NCI-H2227 treated with DMSO at 0.1 percent for 48 hours (cell line): ENCODE measurements around the gene DNM1.
"Not testable (repeated sequence)": the region's sequence is repeated elsewhere in the genome, so short reads cannot be mapped to it uniquely, and the experiment has no call there.

ENCODE experiments used
- DNase-seq: peaks from one replicate; lab custom pipeline; 2025; lab: John Stamatoyannopoulos, UW

The DNM1 gene

DNA sequence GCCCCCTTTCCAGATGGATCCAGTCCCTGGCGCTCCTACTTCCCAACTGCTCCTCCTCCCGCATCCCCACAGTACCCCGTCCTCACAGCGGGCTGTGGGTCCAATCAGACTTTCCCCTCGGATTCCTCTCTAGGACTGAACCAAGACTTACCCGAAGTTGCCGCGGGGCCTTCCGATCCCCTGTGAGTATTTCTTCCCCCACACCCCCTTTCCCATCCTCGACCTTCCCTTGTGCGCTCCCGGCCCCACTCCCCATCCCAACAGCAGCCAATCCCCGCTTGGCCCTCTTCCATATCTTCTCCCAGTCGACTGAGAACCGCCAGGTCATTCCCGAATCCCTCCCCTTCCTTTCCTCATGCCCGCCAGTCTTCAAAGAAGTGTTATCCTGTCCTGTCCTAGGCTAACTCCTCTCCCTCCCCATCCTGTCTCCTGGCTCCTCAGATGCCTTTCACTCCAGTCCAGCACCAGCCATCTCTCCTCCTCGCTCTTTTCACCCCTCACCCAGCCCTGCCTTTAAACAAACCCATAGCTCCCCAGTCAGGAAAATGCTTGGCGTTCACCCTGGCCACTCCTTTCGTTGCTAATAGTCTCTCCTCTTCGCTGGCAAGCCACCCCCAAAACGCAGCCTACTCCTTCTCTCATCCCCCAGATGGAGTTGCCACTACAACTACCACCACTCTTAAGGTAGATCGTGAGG is 73.5 kb downstream of the DNM1 start:
- peak; percentile 35 for DNase-seq

DNA sequence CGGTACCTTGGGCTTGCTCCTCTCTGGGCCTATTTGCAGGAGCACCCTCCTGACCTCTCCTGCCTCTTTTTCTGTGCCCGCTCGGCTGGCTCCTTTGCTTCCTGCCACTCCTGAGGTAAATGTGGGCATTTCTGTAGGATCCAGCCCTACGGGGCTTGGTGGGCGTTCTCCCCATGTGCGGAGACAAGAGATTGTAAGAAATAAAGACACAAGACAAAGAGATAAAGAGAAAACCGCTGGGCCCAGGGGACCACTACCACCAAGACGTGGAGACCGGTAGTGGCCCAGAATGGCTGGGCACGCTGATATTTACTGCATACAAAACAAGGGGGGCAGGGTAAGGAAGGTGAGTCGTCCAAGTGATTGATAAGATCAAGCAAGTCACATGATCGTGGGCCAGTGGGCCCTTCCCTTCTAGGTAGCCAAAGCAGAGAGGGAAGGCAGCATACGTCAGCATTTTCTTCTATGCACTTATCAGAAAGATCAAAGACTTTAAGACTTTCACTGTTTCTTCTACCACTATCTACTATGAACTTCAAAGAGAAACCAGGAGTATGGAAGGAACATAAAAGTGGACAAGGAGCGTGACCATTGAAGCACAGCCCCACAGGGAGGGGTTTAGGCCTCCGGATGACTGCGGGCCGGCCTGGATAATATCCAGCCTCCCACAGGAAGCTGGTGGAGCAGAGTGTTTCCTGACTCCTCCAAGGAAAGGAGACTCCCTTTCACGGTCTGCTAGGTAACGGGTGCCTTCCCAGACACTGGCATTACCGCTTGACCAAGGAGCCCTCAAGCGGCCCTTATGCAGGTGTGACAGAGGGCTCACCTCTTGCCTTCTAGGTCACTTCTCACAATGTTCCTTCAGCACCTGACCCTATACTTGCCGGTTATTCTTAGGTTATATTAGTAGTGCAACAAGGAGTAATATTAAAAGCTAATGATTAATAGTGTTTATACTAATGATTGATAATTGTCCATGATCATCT is 76.2 kb downstream of the DNM1 start:
- DNase-seq, result not testable (repeated sequence)

DNA sequence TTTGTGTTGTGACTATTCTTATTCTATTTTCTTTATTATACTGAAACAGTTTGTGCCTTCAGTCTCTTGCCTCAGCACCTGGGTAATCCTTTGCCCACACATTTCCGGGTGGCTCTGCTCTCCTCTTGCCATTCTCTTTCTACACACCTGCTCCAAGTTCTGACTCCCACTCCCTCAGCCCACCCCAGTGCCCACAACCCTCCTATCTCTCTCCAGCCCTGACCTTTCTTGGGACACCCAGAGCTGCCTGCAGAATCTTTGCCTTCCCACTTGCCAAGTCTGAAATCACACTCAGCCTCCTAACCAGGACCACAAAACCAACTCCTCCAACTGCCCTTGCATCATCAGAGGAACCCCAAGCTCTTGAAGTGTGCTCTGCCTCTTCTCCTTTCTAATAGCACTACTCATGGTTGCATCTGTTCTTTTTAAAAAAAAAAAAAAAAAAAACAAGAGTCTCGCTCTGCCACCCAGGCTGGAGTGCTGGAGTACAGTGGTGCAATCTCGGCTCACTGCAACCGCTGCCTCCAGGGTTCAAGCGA is 77.0 kb downstream of the DNM1 start:
- no peak for DNase-seq

DNA sequence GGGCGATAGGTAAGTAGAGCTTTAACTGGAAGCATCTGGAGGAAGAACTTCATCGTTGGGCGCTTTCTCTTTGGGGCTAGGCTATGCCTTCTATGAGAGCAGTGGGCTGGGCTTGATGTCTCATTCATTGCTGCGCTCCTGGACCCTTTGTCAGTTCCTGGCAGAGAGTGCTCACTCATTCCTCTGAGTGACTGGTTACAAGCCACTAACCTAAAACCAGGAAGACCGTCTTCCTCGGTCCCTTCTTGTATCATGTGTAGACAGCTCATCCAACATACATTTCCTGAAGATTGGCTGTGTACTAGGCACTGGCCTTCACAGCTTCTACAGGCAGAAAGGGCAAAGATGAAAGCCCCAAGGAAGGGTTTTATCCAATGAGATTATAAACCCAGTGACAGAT is 79.3 kb downstream of the DNM1 start:
- DNase-seq, result no peak

DNA sequence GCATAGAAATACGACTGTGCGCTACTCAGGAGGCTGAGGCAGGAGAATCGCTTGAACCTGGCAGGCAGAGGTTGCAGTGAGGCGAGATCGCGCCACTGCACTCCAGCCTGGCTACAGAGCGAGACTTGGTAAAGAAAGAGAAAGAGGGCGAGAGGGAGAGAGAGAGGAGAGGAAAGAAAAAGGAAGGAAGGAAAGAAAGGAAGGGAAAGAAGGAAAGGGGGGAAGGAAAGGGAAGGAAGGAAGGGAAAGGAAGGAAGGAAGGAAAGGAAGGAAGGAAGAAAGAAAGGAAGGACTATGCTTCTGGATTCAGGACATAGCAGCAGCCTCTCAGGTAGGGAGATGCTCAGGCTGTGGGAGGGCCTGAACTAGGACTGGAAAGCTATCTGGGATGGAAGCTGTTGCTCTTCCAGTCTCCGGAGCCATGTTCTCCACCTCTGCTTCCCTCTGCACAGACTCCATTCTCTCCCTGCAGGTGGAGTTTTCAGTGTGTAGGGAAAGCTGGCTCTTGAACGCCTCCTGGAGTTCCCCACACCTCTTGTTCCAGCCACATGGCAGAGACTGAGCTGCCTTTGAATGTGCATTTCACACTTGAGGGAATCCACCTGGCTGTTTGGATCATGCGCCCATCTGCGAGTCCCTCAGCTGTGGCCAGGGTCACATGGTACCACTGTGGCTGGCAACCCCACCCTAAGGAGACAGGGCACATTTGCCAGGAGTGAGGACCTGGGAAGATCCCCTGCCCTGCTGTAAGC is 82.0 kb downstream of the DNM1 start:
- no peak for DNase-seq

DNA sequence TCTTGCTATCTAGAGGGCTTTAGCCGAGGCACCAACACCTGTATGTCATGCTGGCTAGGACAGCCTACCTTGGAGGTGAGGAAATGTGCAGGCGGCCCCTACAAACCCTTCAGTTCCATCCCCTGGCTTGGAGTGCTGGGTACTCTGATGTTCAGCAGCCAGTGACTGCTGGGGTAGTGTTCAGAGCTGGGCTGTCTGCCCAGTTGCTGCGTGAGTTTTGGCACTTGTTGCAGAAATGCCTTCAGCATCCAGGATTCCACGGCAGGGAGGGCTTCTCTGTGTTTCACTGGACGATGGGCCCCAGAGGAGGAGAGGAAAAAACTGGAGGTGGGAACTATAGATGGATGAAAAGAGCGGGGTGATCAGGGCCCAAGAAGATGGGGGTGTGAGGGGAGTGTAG is 83.3 kb downstream of the DNM1 start:
- no peak for DNase-seq

DNA sequence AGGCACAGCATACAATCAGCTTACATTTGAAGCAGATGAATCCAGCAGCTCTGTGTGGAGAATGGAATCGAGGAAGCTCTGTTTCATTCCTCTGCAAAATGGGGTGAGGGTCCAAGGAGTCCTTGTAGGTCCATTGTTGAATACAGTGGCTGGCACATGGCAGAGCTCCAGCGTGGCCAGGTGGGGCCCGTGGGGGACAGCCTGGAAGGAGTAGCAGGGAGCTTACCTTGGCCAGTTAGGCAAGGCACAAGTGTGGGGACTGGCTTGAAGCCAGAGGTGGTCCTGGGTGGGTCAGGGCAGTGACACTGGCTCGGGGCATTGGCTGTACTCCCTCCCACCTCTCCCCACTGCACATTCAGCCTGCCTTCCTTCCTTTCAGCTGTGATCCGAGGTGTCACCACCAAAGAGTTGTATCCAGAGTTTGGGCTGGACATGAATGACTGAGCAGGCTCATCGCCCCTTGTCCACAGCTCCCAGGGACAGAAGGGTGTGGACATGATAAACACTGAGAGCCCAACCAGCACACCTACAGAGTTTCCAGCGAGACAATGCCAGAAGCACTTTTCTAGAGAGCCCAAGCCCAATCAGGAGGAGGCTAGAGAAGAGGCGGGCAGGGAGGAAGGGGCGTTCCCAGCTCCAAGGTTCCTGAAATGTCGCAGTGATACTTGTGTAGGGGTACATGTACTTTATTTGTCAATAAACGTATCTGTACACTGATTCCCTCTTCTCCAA is 85.3 kb downstream of the DNM1 start:
- DNase-seq, result no peak

DNA sequence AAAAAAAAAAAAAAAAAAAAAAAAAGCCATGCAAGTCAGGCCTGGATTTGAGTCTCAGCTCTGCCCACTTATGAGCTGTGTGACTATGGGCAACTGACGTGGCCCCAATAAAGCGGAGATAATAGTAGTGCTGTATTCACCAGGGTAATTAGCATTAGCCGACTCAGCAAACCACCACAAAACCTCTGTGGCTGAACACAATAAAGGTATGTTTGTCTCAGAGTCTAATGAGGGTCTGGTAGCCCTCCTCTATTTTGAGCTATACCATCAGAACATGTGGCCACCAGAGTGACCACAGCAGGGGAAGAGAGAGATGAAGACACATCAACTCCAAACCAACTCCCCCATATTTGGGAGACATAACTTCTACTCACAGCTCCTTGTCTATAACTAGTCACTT is 88.8 kb downstream of the DNM1 start:
- no peak for DNase-seq

DNA sequence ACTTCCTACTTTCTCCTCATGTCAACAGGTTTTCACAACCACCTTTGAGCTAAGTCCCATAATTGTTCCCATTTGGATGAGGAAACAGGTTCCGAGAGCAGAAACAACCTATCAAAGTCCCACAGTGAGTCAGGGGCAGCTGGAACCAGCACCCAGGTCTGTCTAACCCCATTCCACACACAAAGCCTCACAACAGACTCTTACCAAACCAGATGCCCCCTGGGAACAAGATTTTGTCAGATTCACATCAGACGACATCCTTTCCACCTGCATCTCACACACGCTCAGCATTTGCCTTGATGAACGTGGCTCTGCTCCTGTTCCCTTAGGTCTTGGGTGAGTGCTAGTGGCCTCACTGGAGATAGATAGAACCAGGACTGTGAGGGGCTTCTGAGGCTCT is 89.9 kb downstream of the DNM1 start:
- no peak for DNase-seq

DNA sequence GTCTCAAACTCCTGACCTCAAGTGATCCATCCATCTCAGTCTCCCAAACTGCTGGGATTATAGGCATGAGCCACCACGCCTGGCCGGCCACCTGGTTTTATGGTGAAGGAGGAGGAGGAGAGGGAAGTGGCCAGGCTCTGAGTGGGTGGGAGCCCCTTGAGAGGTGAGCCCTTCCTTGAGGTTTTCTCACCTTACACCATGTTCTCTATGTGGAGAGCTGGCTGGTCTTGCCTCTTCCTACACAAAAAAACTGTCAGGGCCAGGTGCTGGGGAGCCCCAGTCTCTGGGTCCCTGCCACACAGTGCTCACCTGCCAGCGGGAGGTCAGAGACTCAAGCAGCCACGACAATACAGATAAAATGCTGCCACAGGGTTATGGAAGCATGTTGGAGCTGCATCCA is 91.0 kb downstream of the DNM1 start:
- no peak for DNase-seq

DNA sequence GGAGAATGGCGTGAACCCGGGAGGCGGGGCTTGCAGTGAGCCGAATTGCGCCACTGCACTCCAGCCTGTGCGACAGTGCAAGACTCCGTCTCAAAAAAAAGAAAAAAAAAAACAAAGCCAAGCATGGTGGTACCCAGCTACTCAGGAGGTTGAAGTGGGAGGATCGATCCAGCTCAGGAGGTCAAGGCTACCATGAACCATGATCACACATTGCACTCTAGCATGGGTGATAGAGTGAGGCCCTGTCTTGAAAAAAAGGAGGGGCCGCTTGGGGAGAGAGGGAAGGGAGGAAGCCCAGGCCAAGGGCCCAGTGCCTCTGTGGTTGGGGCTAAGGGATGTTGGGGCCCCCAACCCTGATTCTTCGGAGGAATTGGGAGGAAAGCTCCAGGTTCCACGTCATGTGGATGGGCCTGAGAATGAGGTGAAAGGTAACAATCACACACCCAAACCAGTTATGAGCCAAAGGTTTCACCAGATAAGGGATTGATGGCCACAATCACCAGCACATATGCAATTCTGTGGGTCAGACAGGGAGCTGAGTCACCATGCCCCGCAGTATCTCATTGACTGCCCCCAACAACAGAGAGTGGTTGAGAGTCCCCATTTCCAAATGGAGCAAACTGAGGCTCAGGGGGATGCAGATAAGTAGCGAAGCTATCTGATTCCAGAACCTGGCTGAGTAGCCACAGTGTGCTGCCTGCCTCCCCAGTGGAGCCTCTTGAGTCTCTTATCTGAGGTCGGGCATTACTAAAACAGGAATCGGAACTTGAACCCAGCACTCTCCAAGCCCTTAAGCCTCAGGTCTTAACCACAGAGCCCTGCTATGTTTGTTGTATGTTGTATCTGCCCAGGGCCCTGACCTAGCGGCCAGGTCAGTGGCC is 93.4 kb downstream of the DNM1 start:
- DNase-seq, result no peak

DNA sequence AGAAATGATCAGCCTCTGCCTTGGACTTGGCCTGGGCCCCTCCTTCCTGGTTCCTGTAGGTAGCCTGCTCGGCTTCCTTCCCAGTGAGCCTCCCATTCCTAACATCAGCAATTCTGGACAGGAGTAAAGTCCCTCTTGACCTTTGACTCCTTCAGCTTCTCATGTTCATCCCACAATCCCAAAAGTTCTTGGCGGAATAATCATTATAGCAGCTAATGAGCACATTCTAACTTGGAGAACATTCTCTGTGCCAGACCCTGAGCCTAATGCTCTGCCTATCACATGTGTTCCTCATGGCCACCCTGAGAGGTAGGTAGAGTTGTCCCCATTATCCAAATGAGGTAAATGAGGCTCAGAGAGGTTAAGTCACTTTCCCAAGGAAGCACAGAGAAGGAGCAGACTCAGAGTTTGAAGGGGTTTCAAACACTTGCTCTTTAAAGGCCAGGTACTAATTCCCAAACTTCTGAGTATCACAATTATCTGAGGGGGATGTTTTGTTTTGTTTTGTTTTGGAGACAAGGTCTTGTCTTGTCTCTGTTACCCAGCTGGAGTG is 94.1 kb downstream of the DNM1 start:
- DNase-seq, result no peak

DNA sequence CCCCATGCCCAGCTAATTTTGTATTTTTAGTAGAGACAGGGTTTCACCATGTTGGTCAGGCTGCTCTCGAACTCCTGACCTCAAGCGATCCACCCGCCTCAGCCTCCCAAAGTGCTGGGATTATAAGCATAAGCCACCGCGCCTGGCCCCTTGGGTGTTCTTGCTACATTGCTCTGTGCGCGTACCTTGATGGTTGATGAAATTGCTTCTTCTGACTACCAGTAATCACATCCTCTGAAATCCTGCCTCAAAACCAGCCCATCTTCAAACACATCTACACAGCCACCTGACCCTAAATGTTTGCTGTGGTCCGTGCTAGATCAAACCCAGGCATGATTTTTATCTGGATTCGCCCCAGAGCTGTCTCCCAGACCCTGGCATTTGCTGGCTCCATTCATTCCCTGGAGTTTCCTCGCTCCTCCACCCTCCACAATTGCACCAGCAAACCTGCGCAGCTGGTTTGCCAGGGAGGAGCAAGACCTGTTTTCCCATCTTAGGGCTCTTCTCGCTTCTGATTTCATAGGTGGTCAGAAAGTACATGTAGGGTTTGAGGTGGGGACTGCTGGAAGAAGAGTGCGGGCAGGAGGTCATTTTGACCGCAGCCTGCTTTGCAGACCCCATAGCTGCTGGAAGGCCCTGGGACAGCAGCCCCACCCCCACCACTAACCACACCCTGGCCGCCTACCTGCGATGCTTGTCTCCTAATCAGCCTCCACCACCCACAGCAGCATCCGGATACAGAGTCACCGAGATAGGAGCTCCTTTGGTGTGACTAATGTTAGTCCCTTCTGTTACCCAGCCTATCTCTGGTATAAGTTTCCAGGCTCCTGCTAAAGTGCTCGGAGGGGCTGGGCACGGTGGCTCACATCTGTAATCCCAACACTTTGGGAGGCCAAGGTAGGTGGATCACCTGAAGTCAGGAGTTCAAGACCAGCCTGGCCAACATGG is 95.6 kb downstream of the DNM1 start:
- no peak for DNase-seq

DNA sequence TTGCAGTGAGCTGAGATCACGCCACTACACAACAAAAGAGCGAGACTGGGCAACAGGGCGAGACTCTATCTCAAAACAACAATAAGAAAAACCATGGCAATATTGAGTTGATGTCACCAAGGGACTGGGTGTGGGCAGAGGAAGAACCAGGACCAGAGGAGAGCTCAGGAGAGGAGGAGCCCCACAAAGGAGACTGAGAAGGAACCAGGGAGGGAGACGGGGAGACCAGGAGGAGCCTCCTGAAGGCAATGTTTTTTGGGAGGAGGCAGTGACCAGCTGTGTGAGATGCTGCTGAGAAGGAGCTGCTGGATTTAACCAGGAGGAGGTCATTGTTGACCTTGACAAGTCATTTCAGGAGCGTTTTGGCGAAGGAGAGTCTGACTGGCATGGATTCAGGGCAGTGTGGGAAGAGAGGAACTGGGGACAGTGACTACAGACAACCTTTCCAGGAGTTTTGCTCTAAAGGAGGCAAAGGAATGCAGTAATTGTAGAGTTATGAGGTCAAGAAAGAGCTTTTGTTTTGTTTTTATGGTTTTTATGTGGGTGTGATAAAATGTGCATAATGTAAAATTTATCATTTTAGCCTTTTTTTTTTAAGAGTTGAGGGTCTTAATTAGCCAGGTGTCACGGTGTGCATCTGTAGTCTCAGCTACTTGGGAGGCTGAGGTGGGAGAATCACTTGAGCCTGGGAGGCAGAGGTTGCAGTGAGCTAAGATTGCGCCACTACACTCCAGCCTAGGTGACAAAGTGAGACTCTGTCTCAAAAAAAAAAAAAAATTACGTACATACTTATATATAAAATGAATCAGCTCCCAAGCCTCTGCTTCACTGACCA is 101.2 kb downstream of the DNM1 start:
- DNase-seq, result no peak
